HG03457 (cell line): ENCODE results near the gene AQP4.

Experiments used
- ATAC-seq: cut with Tn5 transposase; IDR thresholded peaks from one replicate; pipeline ENCODE4 v1.9.1; 2021; ENCODE audit warnings: moderate number of reproducible peaks; ENCODE audit not compliant: unreplicated experiment

Gene AQP4

GRCh38 chr18:26843760-26844159 is 21.7 kb downstream of the AQP4 start:
- no peak for ATAC-seq

- no peak for ATAC-seq
Observed at GRCh38 chr18:26840965-26841364, 24.5 kb downstream of the AQP4 start.

- ATAC-seq: no peak
Observed at GRCh38 chr18:26839609-26840008, 25.9 kb downstream of the AQP4 start.

- ATAC-seq: no peak
Observed at GRCh38 chr18:26832302-26832701, 33.2 kb downstream of the AQP4 start.

- no peak for ATAC-seq
Observed at GRCh38 chr18:26827581-26827980, 37.9 kb downstream of the AQP4 start.

GRCh38 chr18:26826656-26827235 is 38.8 kb downstream of the AQP4 start:
- ATAC-seq: no peak

- no peak for ATAC-seq
Observed at GRCh38 chr18:26821181-26821580, 44.3 kb downstream of the AQP4 start.

GRCh38 chr18:26819046-26819445 is 46.5 kb downstream of the AQP4 start:
- ATAC-seq: no peak

GRCh38 chr18:26818461-26818860 is 47.0 kb downstream of the AQP4 start:
- no peak for ATAC-seq

- no peak for ATAC-seq
Observed at GRCh38 chr18:26813043-26813442, 52.5 kb downstream of the AQP4 start.

GRCh38 chr18:26812462-26812861 is 53.0 kb downstream of the AQP4 start:
- ATAC-seq: no peak

GRCh38 chr18:26809346-26809745 is 56.2 kb downstream of the AQP4 start:
- ATAC-seq: no peak

- no peak for ATAC-seq
Observed at GRCh38 chr18:26806224-26806623, 59.3 kb downstream of the AQP4 start.

- ATAC-seq: no peak
Observed at GRCh38 chr18:26804519-26804918, 61.0 kb downstream of the AQP4 start.

GRCh38 chr18:26803643-26804042 is 61.9 kb downstream of the AQP4 start:
- ATAC-seq: no peak

- ATAC-seq: no peak
Observed at GRCh38 chr18:26802330-26803200, 62.9 kb downstream of the AQP4 start.
